HEK293T (cell line): Measurements from ENCODE around the gene ANKFN1.

Experiments used
- BHLHE40 ChIP-seq: fragments of 450-650 bp; IDR thresholded peaks from 2 replicates; pipeline ENCODE4 v1.6.1; 2016; ENCODE audit warnings: mild to moderate bottlenecking, moderate library complexity, borderline replicate concordance
- ELF4 ChIP-seq: fragments of 450-650 bp; IDR thresholded peaks from 2 replicates; pipeline ENCODE4 v1.6.1; 2017; ENCODE audit warnings: antibody characterized with exemption
- FOXM1 ChIP-seq: fragments of 450-650 bp; IDR thresholded peaks from 2 replicates; pipeline ENCODE4 v1.6.1; 2017; ENCODE audit warnings: mild to moderate bottlenecking, borderline replicate concordance
- HDGF ChIP-seq: fragments of 450-650 bp; IDR thresholded peaks from 2 replicates; pipeline ENCODE4 v1.6.1; 2017; ENCODE audit warnings: antibody characterized with exemption, borderline replicate concordance
- L3MBTL2 ChIP-seq: fragments of 450-650 bp; conservative IDR thresholded peaks from 2 replicates; pipeline ENCODE4 v1.6.1; 2016; ENCODE audit warnings: mild to moderate bottlenecking
- NFRKB ChIP-seq: fragments of 450-650 bp; IDR thresholded peaks from 2 replicates; pipeline ENCODE4 v1.6.1; 2016; ENCODE audit warnings: mild to moderate bottlenecking, moderate library complexity
- PKNOX1 ChIP-seq: fragments of 450-650 bp; IDR thresholded peaks from 2 replicates; pipeline ENCODE4 v1.6.1; 2016
- SUZ12 ChIP-seq: fragments of 450-650 bp; IDR thresholded peaks from 2 replicates; pipeline ENCODE4 v1.6.1; 2016; ENCODE audit warnings: mild to moderate bottlenecking
- TARDBP ChIP-seq: fragments of 450-650 bp; IDR thresholded peaks from 2 replicates; pipeline ENCODE4 v1.6.1; 2016

- no peak for TF ChIP-seq NFRKB
- no peak for TF ChIP-seq HDGF
- no peak for TF ChIP-seq SUZ12
- no peak for TF ChIP-seq FOXM1
- no peak for TF ChIP-seq BHLHE40
- TF ChIP-seq PKNOX1 = no peak
- no peak for TF ChIP-seq TARDBP
- TF ChIP-seq ELF4 = no peak
- no peak for TF ChIP-seq L3MBTL2
These were observed 361.0 kb downstream of the ANKFN1 start for GRCh38 chr17:56514264-56514663.
